GM18507 (cell line): ENCODE results near the gene SPINT4.
"Not testable (repeated sequence)": the region's sequence is repeated elsewhere in the genome, so short reads cannot be mapped to it uniquely, and the experiment has no call there.

Experiments used
- DNase-seq: peaks from one replicate; pipeline ENCODE4 v3.0.0; 2011; ENCODE audit warnings: low read depth; ENCODE audit not compliant: insufficient read length; ENCODE audit errors: extremely low spot score
- FAIRE-seq: peaks from 2 replicates; lab custom pipeline; 2011; peaks lifted over from hg19 to GRCh38; lab: Jason Lieb, UNC

Gene SPINT4

GRCh38 chr20:45722047-45722446, at the start of gene SPINT4:
Gene SPINT4 (plus strand): TSS chr20:45722347. CDS start chr20:45722368, 21 bp downstream.
- no peak for FAIRE-seq
- DNase-seq: no peak

DNA sequence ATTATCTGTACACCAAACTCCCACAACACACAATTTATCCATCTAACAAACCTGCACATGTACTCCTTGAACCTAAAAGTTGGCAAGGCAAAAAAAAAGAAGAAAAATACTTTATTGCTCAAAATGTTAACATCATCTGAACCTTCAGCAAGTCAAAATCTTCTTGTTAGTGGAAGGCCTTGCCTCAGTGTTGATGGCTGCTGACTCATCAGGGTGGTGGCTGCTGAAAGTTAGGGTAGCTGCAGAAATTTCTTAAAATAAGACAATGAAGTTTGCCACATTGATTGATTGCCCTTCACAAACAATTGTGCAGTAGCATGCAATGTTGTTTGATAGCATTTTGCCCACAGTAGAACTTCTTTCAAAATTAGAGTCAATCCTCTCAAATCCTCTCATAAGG, 49.4 kb upstream of the SPINT4 start:
- FAIRE-seq (no peak), DNase-seq (no peak)

GRCh38 chr20:45679650-45680049, 42.5 kb upstream of the SPINT4 start:
- no peak for DNase-seq
- no peak for FAIRE-seq

DNA sequence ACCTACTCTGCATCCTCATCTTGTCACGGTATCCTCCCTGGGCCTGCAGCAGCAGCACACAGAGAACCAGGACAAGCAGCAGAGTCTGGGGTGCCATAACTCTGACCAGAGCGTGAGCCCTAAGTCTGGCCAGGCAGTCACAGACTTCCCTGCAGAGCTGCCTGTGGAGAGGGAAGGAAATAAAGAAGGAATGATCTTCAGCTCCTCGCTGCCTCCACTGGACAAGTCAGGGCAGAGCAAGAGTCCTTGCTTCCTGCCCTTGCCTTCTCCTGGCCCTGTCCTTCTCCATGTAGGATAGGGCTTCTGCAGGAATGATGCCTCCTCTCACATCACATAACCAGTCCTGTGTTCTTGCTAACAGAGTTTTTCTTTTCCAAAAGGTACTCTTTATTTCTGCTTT, 36.3 kb upstream of the SPINT4 start:
- DNase-seq (no peak), FAIRE-seq (no peak)

DNA sequence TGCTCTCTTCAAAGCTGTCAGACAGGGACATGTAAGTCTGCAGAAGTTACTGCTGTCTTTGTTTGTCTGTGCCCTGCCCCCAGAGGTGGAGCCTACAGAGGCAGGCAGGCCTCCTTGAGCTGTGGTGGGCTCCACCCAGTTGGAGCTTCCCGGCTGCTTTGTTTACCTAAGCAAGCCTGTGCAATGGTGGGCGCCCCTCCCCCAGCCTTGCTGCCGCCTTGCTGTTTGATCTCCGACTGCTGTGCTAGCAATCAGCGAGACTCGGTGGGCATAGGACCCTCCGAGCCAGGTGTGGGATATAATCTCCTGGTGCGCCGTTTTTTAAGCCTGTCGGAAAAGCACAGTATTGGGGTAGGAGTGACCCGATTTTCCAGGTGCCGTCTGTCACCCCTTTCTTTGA, 28.8 kb upstream of the SPINT4 start:
- FAIRE-seq, DNase-seq: not testable (repeated sequence)

DNA sequence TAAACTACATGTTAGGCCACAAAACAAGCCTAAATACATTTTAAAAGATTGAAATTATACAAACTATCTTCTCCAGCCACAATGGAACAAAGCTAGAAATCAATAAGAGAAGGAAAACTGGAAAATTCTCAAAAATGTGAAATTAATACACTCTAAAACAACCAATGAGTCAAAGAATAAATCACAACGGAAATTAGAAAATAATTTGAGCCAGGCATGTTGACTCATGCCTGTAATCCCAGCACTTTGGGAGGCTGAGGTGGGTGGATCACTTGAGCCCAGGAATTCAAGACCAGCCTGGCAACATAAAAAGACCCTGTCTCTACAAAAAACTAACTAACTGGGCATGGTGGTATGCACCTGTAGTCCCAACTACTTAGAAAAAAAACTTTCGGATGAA, 26.7 kb upstream of the SPINT4 start:
- FAIRE-seq: no peak
- no peak for DNase-seq

DNA sequence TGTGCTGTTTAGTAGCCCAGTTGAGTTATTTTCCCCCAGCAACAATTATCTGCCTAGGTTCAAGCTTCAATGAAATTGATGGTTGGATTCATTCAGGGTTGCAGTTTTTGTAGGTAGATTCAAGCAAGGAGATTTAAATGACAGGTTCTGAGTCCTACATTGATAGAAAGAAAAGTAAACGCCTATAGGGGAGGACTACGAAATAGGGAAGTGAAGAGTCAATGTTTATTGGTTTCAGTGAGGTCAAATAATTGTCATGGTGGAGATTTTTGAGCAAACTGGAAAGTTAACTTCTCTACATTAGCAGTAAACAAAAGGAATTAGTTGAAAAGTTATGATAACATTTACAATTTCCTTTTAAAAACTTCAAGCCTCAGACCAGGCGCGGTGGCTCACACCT, 21.0 kb upstream of the SPINT4 start:
- no peak for FAIRE-seq
- DNase-seq: no peak

GRCh38 chr20:45701873-45702272, 20.3 kb upstream of the SPINT4 start, which contains the start of gene WFDC13:
Gene WFDC13 (plus strand): TSS chr20:45702038. CDS start chr20:45702124, 86 bp downstream.
- DNase-seq: no peak
- FAIRE-seq: no peak

GRCh38 chr20:45704969-45705637, 17.0 kb upstream of the SPINT4 start, which contains the start of gene WFDC10B:
Gene WFDC10B (minus strand): TSS chr20:45705019. CDS start chr20:45685992, 19,027 bp downstream.
- DNase-seq: no peak
- FAIRE-seq: no peak

DNA sequence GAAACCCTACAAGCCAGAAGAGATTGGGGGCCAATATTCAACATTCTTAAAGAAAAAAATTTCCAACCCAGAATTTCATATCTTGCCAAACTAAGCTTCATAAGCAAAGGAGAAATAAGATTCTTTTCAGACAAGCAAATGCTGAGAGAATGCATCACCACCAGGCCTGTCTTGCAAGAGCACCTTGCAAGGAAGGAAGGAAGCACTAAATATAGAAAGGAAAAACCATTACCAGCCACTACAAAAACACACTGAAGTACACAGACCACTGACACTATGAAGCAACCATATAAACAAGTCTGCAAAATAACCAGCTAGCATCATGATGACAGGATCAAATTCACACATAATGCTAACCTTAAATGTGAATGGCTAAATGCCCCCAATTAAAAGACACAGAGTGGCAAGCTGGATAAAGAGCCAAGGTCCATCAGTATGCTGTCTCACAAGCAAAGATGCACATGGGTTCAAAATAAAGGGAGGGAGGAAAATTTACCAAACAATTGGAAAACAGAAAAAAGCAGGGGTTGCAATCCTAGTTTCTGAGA, 5.9 kb upstream of the SPINT4 start:
- not testable (repeated sequence) for FAIRE-seq, DNase-seq

DNA sequence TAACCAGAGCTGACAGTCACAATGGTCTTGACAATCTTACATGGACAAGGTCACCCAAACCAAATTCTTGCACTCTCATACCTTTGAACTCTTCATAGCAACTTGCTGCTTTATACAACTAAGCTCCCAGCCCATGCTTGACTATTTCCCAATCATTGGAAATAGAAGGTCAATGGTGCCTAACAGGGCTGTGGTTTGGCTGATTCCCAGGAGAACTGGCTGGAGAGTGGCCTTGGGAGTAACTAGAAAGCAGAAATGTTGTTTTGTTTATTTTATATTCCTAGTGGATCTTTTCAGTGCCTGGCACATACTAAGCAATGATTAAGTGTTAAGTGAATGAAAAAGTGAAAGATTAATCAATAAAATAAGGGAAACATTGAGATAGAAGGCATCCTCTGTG, 3.0 kb downstream of the SPINT4 start:
- FAIRE-seq: no peak
- no peak for DNase-seq

- DNase-seq: no peak
- no peak for FAIRE-seq
These were observed 4.9 kb downstream of the SPINT4 start for GRCh38 chr20:45727044-45727443.

DNA sequence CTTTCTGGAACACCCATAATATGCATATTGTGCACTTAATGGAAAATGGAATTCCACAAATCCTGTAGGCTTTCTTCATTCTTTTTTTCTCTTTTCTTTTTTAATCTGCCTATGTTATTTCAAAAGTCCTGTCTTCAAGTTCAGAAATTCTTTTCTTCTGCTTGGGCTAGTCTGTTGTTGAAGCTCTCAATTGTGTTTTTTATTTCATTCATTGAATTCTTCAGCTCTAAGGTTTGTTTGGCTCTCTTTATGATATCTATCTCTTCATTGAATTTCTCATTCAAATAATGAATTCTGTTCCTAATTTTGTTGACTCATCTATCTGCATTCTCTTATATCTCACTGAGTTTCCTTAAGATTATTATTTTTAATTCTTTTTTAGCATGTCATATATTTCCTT, 10.1 kb downstream of the SPINT4 start:
- no peak for FAIRE-seq
- no peak for DNase-seq

DNA sequence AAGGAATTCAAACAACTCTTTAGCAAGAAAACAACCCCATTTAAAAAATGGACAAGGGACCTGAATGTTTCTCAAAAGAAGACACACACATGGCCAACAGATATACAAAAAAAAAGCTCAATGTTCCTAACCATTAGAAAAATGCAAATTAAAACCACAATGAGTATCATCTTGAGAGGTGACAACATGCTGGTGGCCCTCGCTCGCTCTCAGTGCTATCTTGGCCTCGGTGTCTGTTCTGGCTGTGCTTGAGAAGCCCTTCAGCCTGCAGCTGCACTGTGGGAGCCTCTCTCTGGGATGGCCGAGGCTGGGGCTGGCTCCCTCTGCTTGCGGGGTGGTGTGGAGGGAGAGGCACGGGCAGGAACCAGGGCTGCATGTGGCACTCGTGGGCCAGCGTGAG, 13.4 kb downstream of the SPINT4 start:
- no peak for FAIRE-seq

GRCh38 chr20:45735988-45736387, 13.8 kb downstream of the SPINT4 start:
- FAIRE-seq (no peak), DNase-seq (no peak)

More for the DNA sequence above, 13.4 kb downstream of the SPINT4 start:
- DNase-seq: no peak

DNA sequence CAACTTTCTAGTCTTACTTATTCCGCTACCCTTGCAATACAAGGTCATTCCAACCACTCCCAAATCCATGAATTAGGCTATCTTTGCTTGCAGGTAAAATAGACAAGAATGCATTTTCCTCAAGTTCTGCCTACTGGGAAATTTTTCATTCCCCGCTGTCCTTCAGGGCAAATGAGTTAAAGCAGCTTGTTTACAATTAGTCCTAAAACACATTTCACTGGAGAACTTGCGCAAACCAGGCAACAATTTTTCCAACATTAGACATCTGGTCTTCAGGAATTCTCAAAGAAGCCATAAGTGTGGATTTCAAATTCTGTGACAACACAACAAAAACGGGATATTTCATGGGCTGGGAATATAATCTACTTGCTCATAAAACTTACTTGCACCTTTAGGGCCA, 20.4 kb downstream of the SPINT4 start:
- FAIRE-seq (no peak), DNase-seq (no peak)

DNA sequence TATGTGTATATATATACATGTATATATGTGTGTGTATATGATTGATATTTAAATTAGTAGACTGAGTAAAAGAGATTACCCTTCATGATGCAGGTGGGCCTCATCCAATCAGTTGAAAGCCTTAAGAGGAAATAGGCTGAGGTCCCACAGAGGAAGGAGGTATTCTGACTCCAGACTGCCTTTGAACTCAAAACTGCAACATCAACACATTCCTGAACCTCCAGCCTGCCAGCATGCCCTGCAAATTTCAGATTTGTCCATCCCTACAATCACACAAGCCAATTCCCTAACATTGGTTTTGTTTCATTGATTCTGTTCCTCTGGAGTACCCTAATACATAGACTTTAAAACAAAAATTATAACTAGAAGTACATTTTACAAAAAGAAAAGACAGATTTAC, 22.9 kb downstream of the SPINT4 start:
- FAIRE-seq: no peak

DNA sequence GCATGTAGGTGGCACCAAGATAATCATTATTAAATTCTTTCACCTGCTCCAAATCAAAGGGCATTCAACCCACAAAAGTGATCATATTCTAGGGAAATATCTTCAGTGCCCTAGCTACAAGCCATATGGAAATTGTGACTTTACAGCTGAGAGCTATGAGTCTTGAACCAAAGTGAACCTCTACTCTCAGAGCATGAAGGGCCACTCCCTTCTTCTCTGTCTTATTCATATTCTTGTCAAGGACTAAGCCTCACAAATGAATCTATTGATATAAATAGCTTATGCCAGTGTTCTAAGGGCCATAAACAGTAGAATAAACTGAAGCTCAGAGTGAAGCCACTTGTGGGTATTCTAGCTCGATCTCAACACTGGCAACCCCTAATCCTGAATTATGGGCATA, 29.6 kb downstream of the SPINT4 start:
- DNase-seq (no peak), FAIRE-seq (no peak)

More for the DNA sequence above, 22.9 kb downstream of the SPINT4 start:
- DNase-seq: no peak

DNA sequence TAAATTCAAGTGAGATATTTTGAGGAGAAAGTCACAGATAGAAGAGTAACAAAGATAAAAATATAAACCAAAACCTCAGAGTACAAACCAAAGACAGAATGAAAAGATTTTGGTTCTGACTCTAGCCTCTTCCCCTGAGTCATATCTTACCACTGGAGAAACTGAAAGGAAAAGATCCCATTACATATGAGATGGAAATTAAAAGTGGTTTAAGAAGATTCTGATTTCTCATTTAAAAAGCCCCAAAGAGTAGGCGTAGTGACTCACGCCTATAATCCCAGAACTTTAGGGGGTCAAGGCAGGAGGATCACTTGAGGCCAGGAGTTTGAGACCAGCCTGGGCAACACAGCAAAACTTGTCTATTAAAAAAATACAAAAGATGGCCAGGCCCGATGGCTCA, 30.6 kb downstream of the SPINT4 start:
- DNase-seq (no peak), FAIRE-seq (no peak)

DNA sequence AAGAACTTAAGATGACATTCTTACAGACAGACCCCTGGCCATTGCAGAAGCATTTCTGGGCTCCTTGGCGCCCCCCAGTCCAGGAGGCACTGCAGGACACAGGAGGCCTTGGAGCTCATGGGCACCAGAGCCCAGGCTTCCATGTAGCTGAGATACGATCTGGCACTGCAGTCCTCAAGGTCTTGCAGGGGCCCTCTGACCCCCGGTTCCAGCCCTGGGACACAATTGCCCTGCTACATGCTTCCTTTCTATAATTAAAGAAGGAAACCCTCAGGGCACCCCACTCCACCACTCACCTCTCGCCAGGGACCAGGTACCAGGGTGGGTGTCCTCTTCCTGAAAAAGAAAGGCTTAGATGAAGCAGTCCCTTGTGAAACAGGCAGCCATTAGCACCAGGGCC, 35.9 kb downstream of the SPINT4 start:
- DNase-seq (no peak), FAIRE-seq (no peak)

DNA sequence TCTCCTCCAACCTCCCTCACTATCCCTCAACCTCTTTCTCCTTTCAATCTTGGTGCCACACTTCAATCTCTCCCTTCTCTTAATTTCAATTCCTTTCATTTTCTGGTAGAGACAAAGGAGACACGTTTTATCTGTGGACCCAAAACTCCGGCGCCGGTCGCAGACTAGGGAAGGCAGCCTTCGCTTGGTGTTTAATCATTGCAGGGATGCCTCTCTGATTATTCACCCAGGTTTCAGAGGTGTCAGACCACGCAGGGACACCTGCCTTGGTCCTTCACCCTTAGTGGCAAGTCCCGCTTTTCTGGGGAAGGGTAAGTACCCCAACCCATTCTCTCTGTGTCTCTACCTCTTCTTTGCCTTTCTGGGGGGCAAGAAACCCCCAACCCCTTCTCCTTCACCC, 37.8 kb downstream of the SPINT4 start:
- FAIRE-seq, DNase-seq: not testable (repeated sequence)
